Osteoblast (primary cell): ENCODE data around the gene MAD1L1. TPM values are rescaled to one million over a fixed set of nuclear protein-coding genes. Genes with fewer than 3 reads are reported as not detected.

Experiments used
- DNase-seq: peaks from one replicate; pipeline ENCODE4 v3.0.0; 2011; ENCODE audit warnings: low spot score, mixed read lengths; ENCODE audit not compliant: insufficient read length; ENCODE audit errors: missing footprints
- H2AFZ ChIP-seq: 2 replicates; pipeline ENCODE4 v1.6.0; 2011; ENCODE audit warnings: mild to moderate bottlenecking, low read length
- H3K27ac ChIP-seq: 2 replicates; pipeline ENCODE4 v1.5.1; 2011; ENCODE audit warnings: mild to moderate bottlenecking, low read depth, low read length, moderate library complexity
- H3K27me3 ChIP-seq: 2 replicates; pipeline ENCODE4 v1.6.0; 2012; ENCODE audit warnings: mild to moderate bottlenecking, control low read depth, inconsistent platforms, low read length, moderate library complexity; ENCODE audit not compliant: insufficient read depth
- H3K36me3 ChIP-seq: 2 replicates; pipeline ENCODE4 v1.5.1; 2011; ENCODE audit warnings: mild to moderate bottlenecking, low read length, control low read depth, moderate library complexity; ENCODE audit not compliant: insufficient read depth
- H3K4me1 ChIP-seq: 2 replicates; pipeline ENCODE4 v1.5.1; 2011; ENCODE audit warnings: mild to moderate bottlenecking, low read length, control low read depth, moderate library complexity; ENCODE audit not compliant: insufficient read depth
- H3K4me2 ChIP-seq: 2 replicates; pipeline ENCODE4 v1.6.0; 2011; ENCODE audit warnings: mild to moderate bottlenecking, low read length; ENCODE audit not compliant: insufficient read depth
- H3K4me3 ChIP-seq: fragments of 200-600 bp; sonication (generic); 3 replicates; pipeline ENCODE4 v1.5.1; 2012; ENCODE audit warnings: mild to moderate bottlenecking, low read length, inconsistent platforms; ENCODE audit not compliant: insufficient read depth
- H3K79me2 ChIP-seq: 2 replicates; pipeline ENCODE4 v1.6.0; 2012; ENCODE audit warnings: mild to moderate bottlenecking, low read length, control low read depth, inconsistent platforms; ENCODE audit not compliant: insufficient read depth
- H3K9me3 ChIP-seq: 2 replicates; pipeline ENCODE4 v1.5.1; 2011; ENCODE audit warnings: low read depth, low read length, control low read depth
- H4K20me1 ChIP-seq: 2 replicates; pipeline ENCODE4 v1.6.0; 2012; ENCODE audit warnings: mild to moderate bottlenecking, low read length, control low read depth; ENCODE audit not compliant: insufficient read depth
- total RNA-seq: library from RNA; depleted of rRNA; stranded (reverse); fragments of >200 nt; gene quantifications from 2 replicates; pipeline ENCODE4 v1.2.3, GENCODE V29; 2012
- TF ChIP-seq, protein P1 (sequence below): IDR thresholded peaks from 2 replicates; pipeline ENCODE4 v1.5.1; 2011; ENCODE audit warnings: mild to moderate bottlenecking, low read depth, low read length, moderate library complexity; ENCODE audit errors: extremely low read depth

The MAD1L1 gene
- total RNA-seq, 1 donor, result 66.2 TPM

DNA sequence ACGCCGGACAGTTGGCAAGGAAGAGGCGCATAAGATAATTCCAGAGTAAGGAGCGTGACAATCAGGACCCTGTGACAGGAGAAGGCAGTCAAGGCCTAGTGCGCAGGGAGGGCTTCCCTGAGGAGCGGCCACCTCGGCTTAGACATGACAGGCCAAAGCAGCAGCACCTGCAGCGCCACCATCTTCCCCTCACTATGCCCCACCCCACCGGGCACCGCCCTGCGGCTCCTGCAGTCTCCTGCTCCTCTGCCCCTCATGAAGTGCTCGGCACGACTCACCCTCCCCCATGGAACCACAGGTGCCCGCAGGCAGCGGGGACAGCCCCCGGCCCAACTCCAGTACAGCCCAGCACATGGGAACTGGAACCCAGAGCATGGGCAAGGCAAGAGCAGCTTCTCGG lies 11.8 kb downstream of the MAD1L1 start:
- TF ChIP-seq, protein P1, sequence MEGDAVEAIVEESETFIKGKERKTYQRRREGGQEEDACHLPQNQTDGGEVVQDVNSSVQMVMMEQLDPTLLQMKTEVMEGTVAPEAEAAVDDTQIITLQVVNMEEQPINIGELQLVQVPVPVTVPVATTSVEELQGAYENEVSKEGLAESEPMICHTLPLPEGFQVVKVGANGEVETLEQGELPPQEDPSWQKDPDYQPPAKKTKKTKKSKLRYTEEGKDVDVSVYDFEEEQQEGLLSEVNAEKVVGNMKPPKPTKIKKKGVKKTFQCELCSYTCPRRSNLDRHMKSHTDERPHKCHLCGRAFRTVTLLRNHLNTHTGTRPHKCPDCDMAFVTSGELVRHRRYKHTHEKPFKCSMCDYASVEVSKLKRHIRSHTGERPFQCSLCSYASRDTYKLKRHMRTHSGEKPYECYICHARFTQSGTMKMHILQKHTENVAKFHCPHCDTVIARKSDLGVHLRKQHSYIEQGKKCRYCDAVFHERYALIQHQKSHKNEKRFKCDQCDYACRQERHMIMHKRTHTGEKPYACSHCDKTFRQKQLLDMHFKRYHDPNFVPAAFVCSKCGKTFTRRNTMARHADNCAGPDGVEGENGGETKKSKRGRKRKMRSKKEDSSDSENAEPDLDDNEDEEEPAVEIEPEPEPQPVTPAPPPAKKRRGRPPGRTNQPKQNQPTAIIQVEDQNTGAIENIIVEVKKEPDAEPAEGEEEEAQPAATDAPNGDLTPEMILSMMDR, result no peak
- Histone ChIP-seq H3K4me2 (no peak overlapping the region), H3K27me3 (no peaks in the 10 kb centered on the region), H4K20me1 (peaks cover 12% of the 10 kb centered on the region), H3K4me3 (no peak overlapping the region), H3K36me3 (peaks cover 35% of the 10 kb centered on the region), H3K9me3 (no peaks in the 10 kb centered on the region), H2AFZ (no peak overlapping the region), H3K4me1 (no peaks in the 10 kb centered on the region), H3K79me2 (peaks cover 10% of the 10 kb centered on the region), H3K27ac (no peak overlapping the region)
- no peak for DNase-seq

DNA sequence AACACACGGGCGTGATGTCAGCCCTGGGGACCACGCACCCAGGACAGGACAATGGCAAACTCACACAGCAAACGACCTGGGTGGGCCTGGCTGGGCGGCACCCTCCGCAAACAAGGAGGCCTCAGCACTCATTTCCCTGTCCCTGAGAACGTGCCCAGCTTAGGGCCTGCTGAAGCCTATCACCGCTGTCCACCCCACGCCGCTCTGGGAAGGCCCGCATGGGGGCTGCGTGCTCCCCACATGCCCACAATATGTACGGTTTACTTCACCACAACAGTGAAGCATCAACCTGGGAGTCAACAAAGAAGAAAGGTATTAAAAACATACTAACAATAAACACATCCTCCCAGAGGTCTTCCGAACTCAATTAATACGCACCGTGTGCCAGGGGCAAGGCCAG lies 12.2 kb downstream of the MAD1L1 start:
- peaks cover 34% of the 10 kb centered on the region for H3K36me3 ChIP-seq
- no peaks in the 10 kb centered on the region for H3K27me3 ChIP-seq
- peaks cover 12% of the 10 kb centered on the region for H4K20me1 ChIP-seq

DNA sequence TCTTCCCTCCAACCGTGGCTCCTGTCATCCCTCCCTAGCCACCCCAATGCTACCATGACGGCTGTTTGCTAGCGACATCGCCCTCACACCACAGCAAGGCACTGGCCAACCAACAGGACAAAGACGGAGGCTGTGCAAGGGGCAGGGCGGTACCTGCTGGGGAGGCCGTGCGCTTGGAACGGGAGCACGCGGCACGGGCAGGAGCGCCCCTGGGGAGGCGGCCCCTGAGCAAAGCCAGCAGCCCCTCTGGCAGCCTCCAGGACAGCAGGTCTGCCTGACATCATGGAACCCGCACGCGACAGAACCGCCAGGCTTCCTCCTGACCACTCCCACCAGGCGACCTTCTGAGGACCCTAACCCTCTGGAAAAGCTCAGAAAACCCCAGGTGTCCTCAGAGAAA lies 12.7 kb downstream of the MAD1L1 start:
- H3K4me2 ChIP-seq, result no peak overlapping the region
- peaks cover 30% of the 10 kb centered on the region for H3K36me3 ChIP-seq
- TF ChIP-seq, protein P1, result no peak
- H3K9me3 ChIP-seq, result no peaks in the 10 kb centered on the region
- no peak for DNase-seq
- no peaks in the 10 kb centered on the region for H3K4me1 ChIP-seq
- no peak overlapping the region for H3K27ac ChIP-seq
- H3K4me3 ChIP-seq, result no peak overlapping the region
- H3K79me2 ChIP-seq, result peaks cover 5% of the 10 kb centered on the region
- H2AFZ ChIP-seq, result no peak overlapping the region
- peaks cover 11% of the 10 kb centered on the region for H4K20me1 ChIP-seq
- no peaks in the 10 kb centered on the region for H3K27me3 ChIP-seq

More for the DNA sequence above, 12.2 kb downstream of the MAD1L1 start:
- Histone ChIP-seq H3K4me3 (no peak overlapping the region), H3K27ac (no peak overlapping the region), H3K4me2 (no peak overlapping the region), H2AFZ (no peak overlapping the region), H3K79me2 (peaks cover 9% of the 10 kb centered on the region), H3K9me3 (no peaks in the 10 kb centered on the region), H3K4me1 (no peaks in the 10 kb centered on the region)
- DNase-seq, result no peak
- TF ChIP-seq, protein P1, result no peak

DNA sequence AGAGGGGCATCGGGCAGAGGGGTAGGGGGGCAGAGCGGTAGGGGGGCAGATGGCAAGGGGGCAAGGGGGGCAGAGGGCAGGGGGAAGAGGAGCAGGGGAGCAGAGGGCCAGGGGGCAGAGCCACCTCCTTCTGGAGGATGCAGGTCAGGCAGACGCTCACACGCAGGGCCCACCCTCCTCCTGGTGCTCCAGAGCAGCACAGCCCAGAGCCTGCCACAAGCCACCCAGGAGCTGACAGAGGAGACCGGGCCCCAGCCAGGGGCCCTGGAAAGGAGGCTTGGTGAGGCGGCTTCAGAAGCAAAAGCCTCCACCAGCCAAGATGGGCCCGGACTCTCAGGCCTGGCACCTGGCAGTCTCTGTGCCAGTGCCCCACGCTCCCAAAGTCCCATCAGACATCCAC lies 13.1 kb downstream of the MAD1L1 start:
- Histone ChIP-seq H3K36me3 (peaks cover 27% of the 10 kb centered on the region), H3K9me3 (no peaks in the 10 kb centered on the region), H4K20me1 (peaks cover 8% of the 10 kb centered on the region), H3K4me1 (no peaks in the 10 kb centered on the region), H3K4me3 (no peak overlapping the region), H3K27ac (no peak overlapping the region), H3K79me2 (peaks cover 5% of the 10 kb centered on the region), H2AFZ (no peak overlapping the region), H3K27me3 (no peaks in the 10 kb centered on the region), H3K4me2 (no peak overlapping the region)
- TF ChIP-seq, protein P1, result no peak
- DNase-seq, result no peak
